CD4-positive, alpha-beta T cell treated with Interferon gamma for 1 hour (primary cell): ENCODE data around the gene USP40.

Source experiments
- DNase-seq: peaks from one replicate; pipeline ENCODE4 v3.0.0-alpha.2; 2020

USP40 gene

GRCh38 chr2:233455491-233455890 is 111.1 kb downstream of the USP40 start:
- no peak for DNase-seq

DNA sequence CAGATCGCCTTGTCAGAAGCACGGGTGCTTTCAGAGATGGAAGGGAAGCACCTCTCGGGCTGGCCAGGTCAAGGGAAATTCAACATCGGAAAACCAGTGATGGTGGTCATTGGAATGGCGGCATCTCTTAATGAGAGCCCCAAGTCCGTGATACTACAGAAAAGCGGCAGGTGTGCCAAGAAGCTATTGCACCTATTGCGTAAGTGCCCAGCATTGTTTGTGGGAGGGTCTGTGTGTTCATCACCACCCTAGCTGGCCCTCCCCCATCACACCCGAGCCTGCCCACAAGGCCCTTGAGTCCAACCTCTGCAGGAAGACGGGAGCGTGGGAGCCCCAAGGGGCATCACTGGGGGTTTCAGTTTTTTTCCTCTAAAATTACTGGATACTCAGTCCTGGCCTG is 111.6 kb downstream of the USP40 start:
- no peak for DNase-seq

DNA sequence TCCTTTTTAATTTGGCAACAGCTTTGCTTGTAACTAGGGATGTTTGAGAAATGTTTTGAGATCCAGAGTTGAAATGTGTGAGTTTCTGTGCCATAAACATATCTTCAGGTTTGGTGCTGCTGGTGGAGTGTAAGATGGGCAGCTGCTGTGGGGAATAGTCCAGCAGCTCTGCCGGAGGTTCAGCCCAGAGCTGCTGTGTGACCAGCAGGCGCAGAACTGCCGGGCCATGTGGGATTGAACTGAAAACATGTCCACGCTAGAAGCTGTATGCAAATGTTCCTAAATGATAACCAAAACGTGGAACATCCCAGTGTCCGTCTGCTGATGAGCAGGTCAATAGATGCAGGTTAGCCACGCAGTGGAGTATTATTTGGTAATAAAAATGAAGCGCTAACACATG is 112.7 kb downstream of the USP40 start:
- no peak for DNase-seq

DNA sequence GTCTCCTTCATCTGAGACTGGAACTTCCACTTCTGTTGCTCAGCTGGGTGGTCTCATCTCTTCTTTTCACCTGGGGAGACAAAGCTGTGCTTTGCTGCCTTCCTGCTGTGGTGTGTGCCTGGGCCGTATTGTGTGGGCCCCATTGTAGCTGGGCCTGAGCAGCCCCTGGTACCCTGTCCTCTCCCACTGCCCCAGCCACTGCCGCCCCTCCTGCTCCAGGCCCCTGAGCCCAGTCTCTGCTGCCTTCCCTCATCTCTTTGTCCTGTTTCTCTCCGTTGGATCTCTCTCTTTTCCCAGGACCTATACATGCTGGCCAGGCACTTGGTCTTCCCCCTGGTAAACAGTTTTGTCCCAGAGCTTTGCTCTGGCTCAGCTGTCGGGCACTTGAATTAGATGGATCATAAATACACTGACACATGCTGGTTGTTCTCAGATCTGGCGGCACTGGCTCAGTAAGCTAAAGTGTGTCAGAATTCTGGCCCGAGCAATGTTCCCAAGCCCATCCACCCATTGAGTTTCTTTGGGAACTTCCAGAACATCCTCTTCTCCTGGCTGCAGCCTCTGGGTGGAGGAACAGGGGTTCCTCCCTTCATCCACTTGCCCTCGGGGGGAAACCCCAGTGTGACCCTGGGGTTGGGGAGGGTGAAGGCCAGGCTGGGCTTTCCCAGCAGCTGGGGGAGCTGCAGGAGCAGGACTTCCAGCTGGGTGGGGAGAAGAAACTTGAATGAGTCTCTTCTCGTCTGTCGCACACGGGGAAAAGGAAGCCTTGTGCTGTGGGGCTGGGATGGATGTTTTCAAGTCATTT is 113.3 kb downstream of the USP40 start:
- no peak for DNase-seq

DNA sequence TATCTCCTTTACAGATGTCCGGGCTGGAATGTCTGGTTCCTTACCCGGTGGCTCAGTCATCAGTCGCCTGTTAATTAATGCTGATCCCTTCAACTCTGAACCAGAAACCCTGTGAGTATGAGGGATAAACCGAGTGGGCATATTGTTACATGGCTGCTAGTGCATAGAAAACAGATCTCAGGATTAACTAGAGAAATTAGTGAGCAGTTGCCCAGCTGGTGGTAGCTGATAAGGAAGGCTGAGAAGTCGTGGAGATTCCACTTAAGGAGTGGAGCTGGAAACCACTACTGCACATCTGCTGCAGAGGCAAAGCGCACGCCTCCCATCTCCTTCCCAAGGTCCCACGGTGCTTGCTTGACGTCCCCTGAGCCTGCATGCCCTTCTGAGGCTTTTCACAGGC is 114.6 kb downstream of the USP40 start:
- no peak for DNase-seq

GRCh38 chr2:233450864-233451575 is 115.6 kb downstream of the USP40 start:
- DNase-seq, result no peak

DNA sequence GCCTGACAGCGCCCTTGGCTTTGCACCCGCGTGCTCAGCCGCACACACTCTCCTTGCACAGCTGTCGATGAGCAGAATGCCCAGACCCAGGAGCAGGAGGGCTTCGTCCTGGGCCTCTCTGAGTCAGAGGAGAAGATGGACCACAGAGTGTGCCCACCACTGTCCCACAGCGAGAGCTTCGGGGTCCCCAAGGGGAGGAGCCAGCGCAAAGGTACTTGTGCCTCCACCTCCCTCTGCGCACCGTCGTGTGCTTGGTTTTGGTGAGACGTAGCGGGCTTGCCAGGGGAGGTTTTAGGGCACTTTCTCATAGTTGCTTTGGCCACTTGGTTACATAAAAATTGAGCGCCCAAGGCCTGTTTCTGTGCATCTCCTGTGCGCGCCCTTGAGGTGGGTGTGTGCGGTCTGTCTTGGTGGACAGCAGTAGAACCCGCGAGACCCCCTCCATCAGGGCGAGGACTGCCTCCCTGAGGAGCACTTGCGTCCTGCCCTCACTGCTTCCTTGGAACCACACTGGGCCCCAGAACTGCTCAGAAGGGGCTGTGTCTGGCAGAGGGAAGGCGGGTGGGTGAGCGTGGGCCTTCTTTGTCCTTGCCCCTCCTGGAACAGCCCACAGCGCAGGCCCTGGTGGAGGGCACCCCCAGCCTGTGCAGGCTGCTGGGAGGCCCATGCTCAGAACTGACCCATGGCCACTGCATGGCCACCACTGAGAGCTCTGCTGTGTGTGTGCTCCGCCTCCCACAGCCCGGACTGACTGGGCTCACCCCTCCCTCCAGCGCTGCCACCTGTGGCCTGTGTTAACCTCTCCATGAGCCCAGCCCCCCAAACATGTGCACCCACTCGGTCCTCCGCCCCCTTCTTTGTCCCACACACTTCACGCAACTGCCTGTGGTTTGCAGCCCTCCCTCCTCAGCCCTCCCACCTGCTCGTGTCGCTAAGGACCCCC is 116.4 kb downstream of the USP40 start:
- DNase-seq, result no peak

DNA sequence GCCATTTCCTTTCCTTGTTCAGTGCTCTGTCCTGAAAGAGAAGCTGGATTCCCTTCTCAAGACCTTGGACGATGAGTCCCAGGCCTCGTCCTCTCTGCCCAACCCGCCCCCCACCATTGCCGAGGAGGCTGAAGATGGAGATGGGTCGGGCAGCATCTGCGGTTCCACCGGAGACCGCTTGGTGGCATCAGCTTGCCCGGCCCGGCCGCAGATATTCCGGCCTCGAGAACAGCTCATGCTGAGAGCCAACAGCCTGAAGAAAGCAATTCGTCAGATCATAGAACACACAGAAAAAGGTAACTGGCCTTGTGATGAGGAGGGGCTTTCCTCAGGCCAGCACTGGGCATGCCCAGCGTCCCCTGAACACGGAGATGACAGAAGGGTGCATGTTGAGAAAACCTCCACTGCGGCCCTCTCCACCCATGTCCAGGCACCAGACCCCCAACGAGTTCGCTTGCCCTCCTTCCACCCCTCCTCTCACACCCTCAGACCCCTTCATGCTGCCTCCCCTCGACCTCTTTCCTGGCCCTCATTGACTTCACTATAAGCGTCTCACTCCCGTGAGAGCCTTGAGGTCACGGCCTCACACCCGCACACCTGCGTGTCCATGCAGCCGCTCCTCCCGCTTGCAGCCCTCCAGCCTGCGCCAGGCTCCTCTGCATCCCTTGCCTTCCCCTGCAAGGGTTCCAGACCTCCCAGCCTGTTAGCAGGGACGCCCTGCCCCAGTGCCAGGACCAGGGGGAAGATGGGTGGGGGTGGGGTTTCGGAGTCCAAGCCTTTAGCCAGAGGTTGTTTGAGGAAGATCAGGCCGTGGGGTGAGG is 117.3 kb downstream of the USP40 start:
- no peak for DNase-seq

- DNase-seq, result no peak
These were observed 118.0 kb downstream of the USP40 start for GRCh38 chr2:233448575-233448974.

DNA sequence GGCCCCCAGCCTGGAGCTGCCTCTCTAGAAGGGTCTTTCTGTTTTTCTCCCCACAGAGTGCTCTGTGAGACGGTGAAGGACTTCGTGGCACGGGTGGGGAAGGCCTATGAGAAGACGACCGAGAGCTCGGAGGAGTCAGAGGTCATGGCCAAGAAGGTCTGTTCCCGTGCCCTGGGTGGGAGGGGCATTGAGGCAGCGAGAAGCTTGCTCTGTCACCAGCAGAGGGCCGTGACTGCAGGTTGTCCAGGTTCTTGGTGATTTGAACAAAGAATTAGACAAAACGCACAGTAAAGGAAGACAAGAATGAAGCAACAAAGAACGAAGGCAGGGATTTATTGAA is 118.4 kb downstream of the USP40 start:
- DNase-seq, result no peak

DNA sequence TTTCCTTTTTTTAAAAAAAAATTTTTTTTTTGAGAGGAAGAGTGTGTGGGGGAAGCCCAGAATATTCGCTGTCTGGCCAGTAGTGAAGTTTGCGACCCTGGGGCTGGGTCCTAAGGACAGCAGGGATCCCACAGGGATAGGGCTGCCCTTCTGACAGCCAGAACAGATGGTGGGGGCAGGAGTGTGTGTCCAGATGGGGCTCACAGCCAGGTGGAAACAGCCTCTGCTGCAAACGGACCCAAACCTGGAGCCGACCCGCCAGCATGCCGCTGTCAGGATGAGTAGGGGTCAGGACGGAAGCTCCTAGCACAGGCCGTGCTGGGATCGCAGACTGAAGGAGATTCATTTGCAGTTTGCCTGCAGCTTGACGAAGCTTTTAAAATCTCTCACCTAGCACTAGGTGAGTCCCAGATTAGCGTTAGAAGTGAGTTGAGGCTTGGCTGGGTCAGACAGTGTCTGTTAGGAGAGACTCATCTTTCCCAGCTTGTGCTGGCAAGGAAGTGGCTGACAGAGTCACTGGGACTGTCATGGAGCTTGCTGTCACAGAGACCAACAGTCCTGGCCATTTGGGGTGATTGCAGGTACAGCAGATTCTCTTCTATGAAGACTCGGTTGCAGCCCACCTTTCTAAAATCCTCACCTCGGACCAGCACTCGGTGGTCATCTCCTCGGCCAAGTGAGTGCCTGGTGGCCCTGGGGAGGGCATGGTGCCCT is 118.9 kb downstream of the USP40 start:
- DNase-seq, result no peak

GRCh38 chr2:233446606-233447305 is 119.8 kb downstream of the USP40 start:
- DNase-seq, result no peak

DNA sequence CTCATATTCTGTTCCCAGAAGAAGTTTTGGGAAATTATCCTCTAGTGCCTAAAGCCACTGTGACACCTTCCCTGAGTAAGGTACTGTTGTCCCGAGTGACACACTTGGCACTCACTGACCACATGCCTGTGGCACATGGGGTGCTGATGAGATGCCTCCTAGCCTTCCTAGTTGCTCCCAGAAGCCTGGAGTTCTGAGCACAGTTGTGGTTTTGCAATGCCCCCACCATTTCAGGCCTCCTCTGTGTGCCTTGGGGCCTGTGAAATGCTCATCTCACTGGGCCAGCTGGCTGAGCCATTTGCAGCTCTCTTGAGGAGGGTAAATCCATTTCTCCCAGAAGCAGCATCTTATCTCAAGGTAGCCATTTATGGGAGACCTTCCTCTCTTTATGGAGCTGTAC is 120.5 kb downstream of the USP40 start:
- DNase-seq, result no peak

GRCh38 chr2:233445152-233445830 is 121.3 kb downstream of the USP40 start:
- no peak for DNase-seq

- no peak for DNase-seq
These were observed 122.1 kb downstream of the USP40 start for GRCh38 chr2:233444501-233444900.

GRCh38 chr2:233443511-233444183 is 122.9 kb downstream of the USP40 start:
- DNase-seq, result peak; percentile 76

- DNase-seq, result no peak
These were observed 124.6 kb downstream of the USP40 start for GRCh38 chr2:233442028-233442310.

GRCh38 chr2:233441161-233442027 is 125.2 kb downstream of the USP40 start:
- no peak for DNase-seq

DNA sequence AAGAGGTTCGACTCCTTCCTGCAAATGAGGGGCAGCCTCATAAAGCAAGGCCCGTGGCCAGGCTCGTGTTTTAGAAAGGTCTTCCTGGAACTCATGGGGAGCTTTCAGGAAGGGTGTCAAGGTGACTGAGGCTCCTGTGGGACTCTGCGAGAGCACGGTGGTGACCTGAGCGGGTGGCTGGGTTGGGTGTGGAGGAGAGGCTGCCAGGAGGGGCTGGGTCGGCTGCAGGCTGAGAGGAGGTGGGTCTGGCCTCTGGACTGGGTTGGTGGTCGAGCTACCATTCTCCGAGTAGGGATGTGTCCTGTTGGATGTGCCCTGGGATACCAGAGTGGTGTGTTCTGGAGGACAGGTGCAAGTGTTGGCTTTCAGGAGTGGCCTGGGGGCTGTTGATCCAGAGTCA is 125.9 kb downstream of the USP40 start:
- DNase-seq, result no peak
